ENCODE data around the gene INPPL1. TPM values are rescaled to one million over a fixed set of nuclear protein-coding genes. Genes with fewer than 3 reads are reported as not detected.

INPPL1 gene
- total and polyA plus RNA-seq, 2 donors (not counting 3 experiments of a cell fraction or from before 2014, with no cell fraction given): 125 to 184 TPM

DNA sequence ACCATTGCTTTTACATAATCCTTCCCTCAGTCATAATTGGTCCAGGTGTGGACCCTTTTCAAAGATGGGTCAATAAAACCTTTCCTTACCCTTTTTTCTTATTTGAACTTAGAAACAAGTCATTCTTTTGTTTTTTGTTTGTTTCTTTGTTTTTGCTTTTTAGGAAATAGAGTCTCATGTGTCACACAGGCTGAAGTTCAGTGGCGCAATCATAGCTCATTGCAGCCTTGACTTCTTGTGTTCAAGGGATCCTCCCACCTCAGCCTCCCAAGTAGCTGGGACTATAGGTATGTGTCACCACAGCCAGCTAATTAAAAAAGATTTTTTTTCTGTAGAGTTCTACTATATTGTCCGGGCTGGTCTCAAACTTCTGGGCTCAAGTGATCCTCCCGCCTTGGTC lies 28.8 kb downstream of the INPPL1 start:
- dilution Hi-C loops (cut with MboI; ENCODE audit: extremely low pct_ligation_motif_present, low sequenced_read_pairs) (no loop called here), intact Hi-C loops (cut with micrococcal nuclease) (no loop called here)
- FAIRE-seq: no peak
- H3K27me3 ChIP-seq (ENCODE audit: control insufficient read depth in 2 of 2, insufficient read depth in 2 of 2, low read length in 2 of 2): peaks cover 19 to 25% of the 10 kb centered on the region in 2 experiments
- H3K79me2 ChIP-seq (ENCODE audit: control insufficient read depth, insufficient read depth, low read length): no peaks in the 10 kb centered on the region
- H3K9me1 ChIP-seq (replicated peaks; ENCODE audit: control insufficient read depth, extremely low read depth, insufficient read depth, low read length): no peaks in the 10 kb centered on the region
- no peak overlapping the region for H3K4me2 ChIP-seq (ENCODE audit: insufficient read depth, low read length)
- H2AFZ ChIP-seq (ENCODE audit: low read depth, low read length): no peak overlapping the region
- H4K20me1 ChIP-seq (replicated peaks; ENCODE audit: control insufficient read depth, extremely low read depth, insufficient read depth, low read length): no peaks in the 10 kb centered on the region
- no peaks in the 10 kb centered on the region for H3K9me3 ChIP-seq (replicated peaks; ENCODE audit: control insufficient read depth, insufficient read depth, low read length)
- no peaks in the 10 kb centered on the region for H3K4me1 ChIP-seq (ENCODE audit: control insufficient read depth, extremely low read depth, insufficient read depth, low read length)
- H3K4me3 ChIP-seq (replicated peaks in 1 of 3; ENCODE audit: insufficient read depth in 1 of 3, low read depth in 1 of 3, low read length in 3 of 3): no peak overlapping the region
- no peaks in the 10 kb centered on the region for H3K36me3 ChIP-seq (ENCODE audit: control insufficient read depth in 2 of 2, extremely low read depth in 1 of 2, insufficient read depth in 2 of 2, low read length in 2 of 2)
- H3K27ac ChIP-seq (ENCODE audit: insufficient read depth, low read depth, low read length): no peak overlapping the region
- DNase-seq (ENCODE audit: low read depth, low spot score): no peak
- no peak overlapping the region for H3K9ac ChIP-seq (replicated peaks; ENCODE audit: extremely low read depth, insufficient read depth, low read length)
- no TSS peak for BruUV-seq (replicated peaks)
- TF ChIP-seq EZH2 (IDR thresholded peaks at IDR 0.05; ENCODE audit: borderline replicate concordance, low read depth, low read length, severe bottlenecking): no peak
- TF ChIP-seq, protein P1, sequence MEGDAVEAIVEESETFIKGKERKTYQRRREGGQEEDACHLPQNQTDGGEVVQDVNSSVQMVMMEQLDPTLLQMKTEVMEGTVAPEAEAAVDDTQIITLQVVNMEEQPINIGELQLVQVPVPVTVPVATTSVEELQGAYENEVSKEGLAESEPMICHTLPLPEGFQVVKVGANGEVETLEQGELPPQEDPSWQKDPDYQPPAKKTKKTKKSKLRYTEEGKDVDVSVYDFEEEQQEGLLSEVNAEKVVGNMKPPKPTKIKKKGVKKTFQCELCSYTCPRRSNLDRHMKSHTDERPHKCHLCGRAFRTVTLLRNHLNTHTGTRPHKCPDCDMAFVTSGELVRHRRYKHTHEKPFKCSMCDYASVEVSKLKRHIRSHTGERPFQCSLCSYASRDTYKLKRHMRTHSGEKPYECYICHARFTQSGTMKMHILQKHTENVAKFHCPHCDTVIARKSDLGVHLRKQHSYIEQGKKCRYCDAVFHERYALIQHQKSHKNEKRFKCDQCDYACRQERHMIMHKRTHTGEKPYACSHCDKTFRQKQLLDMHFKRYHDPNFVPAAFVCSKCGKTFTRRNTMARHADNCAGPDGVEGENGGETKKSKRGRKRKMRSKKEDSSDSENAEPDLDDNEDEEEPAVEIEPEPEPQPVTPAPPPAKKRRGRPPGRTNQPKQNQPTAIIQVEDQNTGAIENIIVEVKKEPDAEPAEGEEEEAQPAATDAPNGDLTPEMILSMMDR (IDR thresholded peaks at IDR 0.05; ENCODE audit: extremely low read depth in 1 of 2, insufficient read depth in 1 of 2, low read depth in 1 of 2, low read length in 2 of 2): no peak
- TF ChIP-seq JUN (IDR thresholded peaks at IDR 0.05; ENCODE audit: borderline replicate concordance, insufficient read depth, insufficient read length, low read depth): no peak
- TF ChIP-seq FOS (IDR thresholded peaks at IDR 0.05; ENCODE audit: borderline replicate concordance, insufficient read depth, low read length): no peak
- no peak for TF ChIP-seq POLR2A (IDR thresholded peaks at IDR 0.05; ENCODE audit: low read depth, low read length)
- TF ChIP-seq POLR2AphosphoS5 (IDR thresholded peaks at IDR 0.05; ENCODE audit: insufficient read depth, low read depth, low read length): no peak
- no peak for TF ChIP-seq MYC (IDR thresholded peaks at IDR 0.05; ENCODE audit: low read depth, low read length)
- no peak for TF ChIP-seq GATA2 (IDR thresholded peaks at IDR 0.05; ENCODE audit: insufficient read depth, insufficient read length, low read depth, low read length)
- CTCF ChIA-PET: interaction anchor here (1.2 kb wide), 1 partner anchor 109 kb away, joined by 3 read pairs; no protein-coding TSS in a partner anchor
- POLR2A ChIA-PET: no interaction called here

All from endothelial cell of umbilical vein (primary cell).